Stomach smooth muscle (tissue), 2 donors: ENCODE measurements around the gene HS1BP3.

ENCODE experiments used
- H3K27ac ChIP-seq: one replicate; pipeline ENCODE4 v1.7.0; 2013; ENCODE audit warnings: mild to moderate bottlenecking, low read length, inconsistent platforms
- H3K27me3 ChIP-seq, 2 donors: one replicate each; pipeline ENCODE4 v1.7.0; 2013; ENCODE audit warnings: low read length in 2 of 2; ENCODE audit not compliant: insufficient read depth in 2 of 2, control insufficient read depth in 1 of 2
- H3K36me3 ChIP-seq, 2 donors: one replicate each; pipeline ENCODE4 v1.7.0; 2013; ENCODE audit warnings: low read length in 2 of 2; ENCODE audit not compliant: control insufficient read depth in 2 of 2, insufficient read depth in 2 of 2
- H3K4me1 ChIP-seq: one replicate; pipeline ENCODE4 v1.7.0; 2013; ENCODE audit warnings: low read length; ENCODE audit not compliant: control insufficient read depth, insufficient read depth
- H3K4me3 ChIP-seq, 2 donors: one replicate each; pipeline ENCODE4 v1.7.0; 2013; ENCODE audit warnings: low read length in 2 of 2
- H3K9ac ChIP-seq, 2 donors: one replicate each; pipeline ENCODE4 v1.7.0; 2013; ENCODE audit warnings: low read length in 2 of 2, mild to moderate bottlenecking in 1 of 2
- H3K9me3 ChIP-seq, 2 donors: one replicate each; pipeline ENCODE4 v1.7.0; 2013; ENCODE audit warnings: low read length in 2 of 2; ENCODE audit not compliant: control insufficient read depth in 2 of 2
- donor health status: healthy.
- donor health status: Pancreatic carcinoma.

The HS1BP3 gene

DNA sequence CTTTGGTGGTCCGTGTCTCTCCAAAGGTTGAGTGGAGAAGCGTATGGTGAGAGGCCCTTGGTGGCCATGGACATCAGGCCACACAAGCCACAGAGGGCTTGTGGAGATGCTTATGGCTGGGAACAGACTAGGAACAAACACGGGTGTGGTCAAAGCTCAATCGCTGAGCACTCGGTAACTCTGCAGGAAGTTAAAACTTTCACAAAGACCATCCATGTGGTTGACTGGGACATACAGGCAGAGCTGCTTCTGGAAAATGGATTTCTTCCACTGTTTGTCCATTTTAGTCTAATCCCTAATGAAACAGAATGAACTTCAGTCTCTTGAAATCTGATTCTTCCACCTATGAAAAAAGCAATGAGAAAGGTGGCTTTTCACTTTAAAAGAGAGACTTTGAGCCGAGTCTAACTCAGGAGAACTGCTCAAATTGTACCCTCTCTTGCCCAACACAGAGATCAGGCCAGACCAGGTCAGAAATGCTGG lies 33.7 kb upstream of the HS1BP3 start:
- no peak overlapping the region for H3K9ac ChIP-seq
- no peaks in the 10 kb centered on the region for H3K27me3 ChIP-seq
- no peak overlapping the region for H3K4me3 ChIP-seq
- no peaks in the 10 kb centered on the region for H3K4me1 ChIP-seq
- H3K36me3 ChIP-seq, result peaks cover 5 to 22% of the 10 kb centered on the region in 2 donors
- H3K9me3 ChIP-seq, result no peaks in the 10 kb centered on the region
- no peak overlapping the region for H3K27ac ChIP-seq

GRCh38 chr2:20682167-20682920 lies 31.4 kb upstream of the HS1BP3 start:
- H3K27me3 ChIP-seq, result no peaks in the 10 kb centered on the region
- H3K27ac ChIP-seq, result no peak overlapping the region
- no peak overlapping the region for H3K9ac ChIP-seq
- H3K4me1 ChIP-seq, result no peaks in the 10 kb centered on the region
- H3K4me3 ChIP-seq, result no peak overlapping the region
- peaks cover 5 to 22% of the 10 kb centered on the region in 2 donors for H3K36me3 ChIP-seq
- H3K9me3 ChIP-seq, result no peaks in the 10 kb centered on the region

DNA sequence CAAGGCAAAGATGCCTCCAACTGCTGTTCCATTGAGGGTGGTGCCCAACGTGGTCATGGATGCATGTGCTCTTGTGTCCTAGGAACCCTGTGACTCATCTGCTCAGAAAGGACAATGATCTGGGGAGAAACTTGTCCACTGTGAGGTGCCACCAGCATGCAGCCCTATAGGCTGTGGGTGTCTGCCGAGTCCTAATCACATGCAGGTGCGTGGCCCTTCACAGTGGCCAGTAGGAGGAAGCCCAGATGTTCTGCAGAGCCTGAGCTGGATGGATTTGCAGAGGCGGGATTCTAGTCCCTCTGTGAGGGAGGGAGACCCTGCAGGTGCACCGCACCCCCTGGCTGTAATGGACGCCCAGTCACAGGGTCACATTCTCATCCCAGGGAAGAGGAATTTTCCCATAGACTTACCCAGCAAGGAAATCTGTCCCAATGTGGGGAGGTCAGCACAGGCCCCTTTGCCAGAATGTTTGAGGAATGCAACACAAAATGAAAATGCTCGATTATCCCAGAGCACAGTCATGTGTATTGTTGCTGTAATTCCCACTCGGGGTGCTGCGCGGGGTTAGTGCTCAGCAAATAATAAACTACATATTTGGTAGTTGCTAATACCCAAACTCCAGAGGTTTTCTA lies 30.0 kb upstream of the HS1BP3 start:
- H3K9ac ChIP-seq, result no peak overlapping the region
- H3K9me3 ChIP-seq, result no peaks in the 10 kb centered on the region
- no peak overlapping the region for H3K27ac ChIP-seq
- H3K36me3 ChIP-seq, result peaks cover under 1 to 9% of the 10 kb centered on the region in 2 donors
- H3K4me3 ChIP-seq, result no peak overlapping the region
- H3K27me3 ChIP-seq, result no peaks in the 10 kb centered on the region
- peaks cover 4% of the 10 kb centered on the region for H3K4me1 ChIP-seq

GRCh38 chr2:20678780-20679179 lies 27.9 kb upstream of the HS1BP3 start:
- Histone ChIP-seq H3K4me3 (no peak overlapping the region), H3K27ac (no peak overlapping the region)

DNA sequence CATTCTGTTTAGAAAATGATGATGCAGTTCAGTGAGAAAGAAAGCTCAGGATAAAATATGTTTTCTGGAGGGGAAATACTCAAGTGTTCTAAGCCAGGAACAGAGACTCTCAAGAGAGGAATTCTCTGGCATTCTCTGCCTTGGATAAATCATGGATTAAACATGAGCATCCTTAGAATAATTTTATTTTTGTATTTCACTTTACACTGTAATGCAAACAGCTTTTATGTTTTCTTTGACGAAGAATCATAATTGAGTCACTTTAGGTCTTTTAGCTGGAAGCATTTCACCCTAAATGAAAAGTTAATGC lies 27.1 kb upstream of the HS1BP3 start:
- no peak overlapping the region for H3K4me3 ChIP-seq
- H3K9me3 ChIP-seq, result no peaks in the 10 kb centered on the region
- H3K9ac ChIP-seq, result no peak overlapping the region
- peaks cover 11% of the 10 kb centered on the region for H3K4me1 ChIP-seq
- H3K27ac ChIP-seq, result no peak overlapping the region
- H3K36me3 ChIP-seq, result peaks cover 0 to 5% of the 10 kb centered on the region in 2 donors
- peaks cover 14 to 23% of the 10 kb centered on the region in 2 donors for H3K27me3 ChIP-seq

More at GRCh38 chr2:20678780-20679179, 27.9 kb upstream of the HS1BP3 start:
- H3K4me1 ChIP-seq, result peaks cover 11% of the 10 kb centered on the region
- no peak overlapping the region for H3K9ac ChIP-seq
- peaks cover 0 to 7% of the 10 kb centered on the region in 2 donors for H3K36me3 ChIP-seq
- H3K9me3 ChIP-seq, result no peaks in the 10 kb centered on the region
- H3K27me3 ChIP-seq, result peaks cover 12 to 17% of the 10 kb centered on the region in 2 donors

GRCh38 chr2:20677301-20678085 lies 26.6 kb upstream of the HS1BP3 start:
- Histone ChIP-seq H3K27ac (no peak overlapping the region), H3K27me3 (peaks cover 18 to 28% of the 10 kb centered on the region in 2 donors), H3K9me3 (no peaks in the 10 kb centered on the region), H3K4me3 (no peak overlapping the region), H3K9ac (no peak overlapping the region), H3K4me1 (peaks cover 13% of the 10 kb centered on the region), H3K36me3 (peaks cover 0 to 1% of the 10 kb centered on the region in 2 donors)

GRCh38 chr2:20676353-20677215 lies 25.7 kb upstream of the HS1BP3 start:
- Histone ChIP-seq H3K4me3 (no peak overlapping the region), H3K36me3 (no peaks in the 10 kb centered on the region), H3K27ac (no peak overlapping the region), H3K9ac (no peak overlapping the region), H3K9me3 (no peaks in the 10 kb centered on the region), H3K4me1 (peaks cover 15% of the 10 kb centered on the region), H3K27me3 (peaks cover 25 to 37% of the 10 kb centered on the region in 2 donors)

GRCh38 chr2:20675701-20676352 lies 24.9 kb upstream of the HS1BP3 start:
- peaks cover 32 to 44% of the 10 kb centered on the region in 2 donors for H3K27me3 ChIP-seq
- no peak overlapping the region for H3K9ac ChIP-seq
- no peaks in the 10 kb centered on the region for H3K36me3 ChIP-seq
- no peak overlapping the region for H3K27ac ChIP-seq
- no peaks in the 10 kb centered on the region for H3K9me3 ChIP-seq
- H3K4me1 ChIP-seq, result peaks cover 19% of the 10 kb centered on the region
- no peak overlapping the region for H3K4me3 ChIP-seq

DNA sequence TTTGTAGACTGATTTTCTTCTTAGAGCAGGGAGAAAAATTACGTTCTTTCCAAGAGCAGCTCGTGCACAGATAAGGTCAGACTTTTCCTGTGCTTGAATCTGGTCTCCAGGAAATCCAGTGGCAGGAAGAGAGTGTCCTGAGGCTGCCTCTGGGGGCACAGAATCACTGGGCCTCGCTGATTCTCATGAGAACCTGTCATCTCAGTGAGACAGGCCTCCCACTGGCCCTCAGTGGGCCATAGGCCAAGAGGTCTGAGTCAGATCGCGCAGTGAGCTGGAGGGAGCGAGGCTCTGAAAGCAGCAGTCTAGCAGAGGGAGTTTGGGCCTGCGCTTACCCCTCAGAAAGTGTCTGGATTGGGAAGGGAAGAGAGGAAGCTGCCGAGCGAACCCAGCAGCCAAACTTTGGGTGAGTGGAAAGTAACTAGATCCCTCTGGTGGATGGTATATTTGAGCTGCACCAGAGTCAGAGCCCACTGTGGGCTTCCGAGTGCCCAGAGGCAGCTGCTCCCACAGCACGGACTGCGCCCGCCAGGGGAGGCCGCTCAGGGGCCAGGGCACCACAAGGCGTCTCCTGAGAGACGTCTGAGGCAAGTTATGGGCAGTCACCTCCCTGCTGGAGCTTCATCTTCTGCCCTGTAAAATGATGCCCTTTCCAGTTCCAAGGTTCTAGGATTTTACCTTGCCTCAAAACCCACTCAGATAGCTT lies 24.2 kb upstream of the HS1BP3 start:
- Histone ChIP-seq H3K4me3 (no peak overlapping the region), H3K4me1 (peaks cover 19% of the 10 kb centered on the region), H3K27ac (no peak overlapping the region)

More for the DNA sequence above, 24.2 kb upstream of the HS1BP3 start:
- Histone ChIP-seq H3K9ac (no peak overlapping the region), H3K9me3 (no peaks in the 10 kb centered on the region), H3K27me3 (peaks cover 35 to 51% of the 10 kb centered on the region in 2 donors), H3K36me3 (no peaks in the 10 kb centered on the region)
